Measurements from ENCODE around the gene CIPC.

DNA sequence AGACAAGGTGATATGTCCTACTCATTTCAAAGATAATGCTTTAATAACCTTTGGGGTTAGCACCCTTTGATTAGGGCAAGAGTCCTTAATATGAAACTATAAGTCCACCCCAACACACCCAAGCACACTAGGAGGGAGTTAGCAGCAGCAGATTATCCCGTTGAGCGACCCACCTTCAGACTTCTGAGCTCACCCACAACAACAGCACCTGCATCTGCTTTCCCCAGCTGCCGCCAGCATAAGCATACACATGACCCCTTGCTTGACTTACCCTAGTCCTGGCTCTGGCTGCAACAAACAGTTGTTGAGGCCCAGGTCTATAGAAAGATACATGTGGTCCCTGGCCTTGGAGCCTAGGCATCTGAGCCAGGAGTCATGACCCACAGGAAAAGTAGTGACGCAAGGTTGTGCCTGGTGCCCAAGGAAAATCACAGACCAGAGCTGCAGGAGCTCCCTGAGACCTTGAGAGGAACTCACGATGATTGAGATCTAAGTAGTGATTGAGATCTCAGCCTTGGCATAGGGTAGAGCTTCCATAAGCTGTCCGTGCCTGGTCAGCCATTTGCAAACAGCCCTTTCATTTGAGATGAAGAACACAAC lies 24.6 kb downstream of the CIPC start:
- TF ChIP-seq, protein P1, sequence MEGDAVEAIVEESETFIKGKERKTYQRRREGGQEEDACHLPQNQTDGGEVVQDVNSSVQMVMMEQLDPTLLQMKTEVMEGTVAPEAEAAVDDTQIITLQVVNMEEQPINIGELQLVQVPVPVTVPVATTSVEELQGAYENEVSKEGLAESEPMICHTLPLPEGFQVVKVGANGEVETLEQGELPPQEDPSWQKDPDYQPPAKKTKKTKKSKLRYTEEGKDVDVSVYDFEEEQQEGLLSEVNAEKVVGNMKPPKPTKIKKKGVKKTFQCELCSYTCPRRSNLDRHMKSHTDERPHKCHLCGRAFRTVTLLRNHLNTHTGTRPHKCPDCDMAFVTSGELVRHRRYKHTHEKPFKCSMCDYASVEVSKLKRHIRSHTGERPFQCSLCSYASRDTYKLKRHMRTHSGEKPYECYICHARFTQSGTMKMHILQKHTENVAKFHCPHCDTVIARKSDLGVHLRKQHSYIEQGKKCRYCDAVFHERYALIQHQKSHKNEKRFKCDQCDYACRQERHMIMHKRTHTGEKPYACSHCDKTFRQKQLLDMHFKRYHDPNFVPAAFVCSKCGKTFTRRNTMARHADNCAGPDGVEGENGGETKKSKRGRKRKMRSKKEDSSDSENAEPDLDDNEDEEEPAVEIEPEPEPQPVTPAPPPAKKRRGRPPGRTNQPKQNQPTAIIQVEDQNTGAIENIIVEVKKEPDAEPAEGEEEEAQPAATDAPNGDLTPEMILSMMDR (IDR thresholded peaks at IDR 0.05): no peak
- no peak for TF ChIP-seq POLR2A (IDR thresholded peaks at IDR 0.05)
